ENCODE measurements around the gene FAM217A. TPM values are rescaled to one million over a fixed set of nuclear protein-coding genes. Genes with fewer than 3 reads are reported as not detected.

FAM217A gene
- total RNA-seq, 1 experiment from 2014 or later = not detected

- TF ChIP-seq CTCF (IDR thresholded peaks at IDR 0.05 in 2 of 3, conservative IDR thresholded peaks at IDR 0.05 in 1 of 3; ENCODE audit: borderline replicate concordance in 1 of 3, insufficient read depth in 1 of 3, low read depth in 2 of 3, low read length in 2 of 3) (no peak), SRF (IDR thresholded peaks at IDR 0.05; ENCODE audit: low read depth) (no peak), EZH2phosphoT487 (IDR thresholded peaks at IDR 0.05; ENCODE audit: borderline replicate concordance) (no peak), ZFX (IDR thresholded peaks at IDR 0.05) (no peak), ATF3 (IDR thresholded peaks at IDR 0.05) (no peak), POLR2AphosphoS5 (IDR thresholded peaks at IDR 0.05; ENCODE audit: low read depth, low read length) (no peak), ELF1 (IDR thresholded peaks at IDR 0.05; ENCODE audit: borderline replicate concordance, low read depth) (no peak), TCF7L2 (IDR thresholded peaks at IDR 0.05; ENCODE audit: borderline replicate concordance, extremely low read depth, insufficient read depth, insufficient read length) (no peak), YY1 (IDR thresholded peaks at IDR 0.05; ENCODE audit: extremely low read depth, insufficient replicate concordance, low read depth, low read length) (no peak)
Measured at GRCh38 chr6:4102687-4103244, 23.8 kb upstream of the FAM217A start (continued).

- Histone ChIP-seq H2AFZ (ENCODE audit: low read depth, low read length, poor library complexity, severe bottlenecking) (no peak overlapping the region), H3K9me2 (ENCODE audit: insufficient read depth) (no peaks in the 10 kb centered on the region), H3K79me2 (ENCODE audit: insufficient read depth, low read length) (no peaks in the 10 kb centered on the region), H3K4me3 (replicated peaks in 1 of 2; ENCODE audit: low read depth in 1 of 2, low read length in 2 of 2) (no peak overlapping the region), H3K4me1 (ENCODE audit: control insufficient read depth in 1 of 2, insufficient read depth in 2 of 2, low read length in 2 of 2) (peaks cover 2 to 7% of the 10 kb centered on the region in 2 experiments; a peak in 3 of 4 replicates), H3K36me3 (ENCODE audit: control insufficient read depth in 1 of 2, insufficient read depth in 2 of 2, low read length in 2 of 2) (no peaks in the 10 kb centered on the region), H3K9ac (ENCODE audit: low read length) (no peak overlapping the region), H4K20me1 (ENCODE audit: insufficient read depth) (no peaks in the 10 kb centered on the region), H3K27me3 (ENCODE audit: insufficient read depth, low read length) (no peaks in the 10 kb centered on the region), H3K27ac (ENCODE audit: low read depth, low read length) (no peak overlapping the region), H3K4me2 (ENCODE audit: low read length) (no peak overlapping the region), H3K9me3 (ENCODE audit: control insufficient read depth in 1 of 2, insufficient read depth in 1 of 2, low read depth in 1 of 2, low read length in 2 of 2) (no peaks in the 10 kb centered on the region)
- ChIA-PET RAD21 (ENCODE audit: low non-redundant PET in 1 of 2, low total read pairs in 2 of 2, uncharacterized antibody in 2 of 2, unreplicated experiment in 2 of 2) (no interaction called here), POLR2A (no interaction called here), CTCF (no interaction called here)
- ATAC-seq (no peak), DNase-seq (ENCODE audit: low read depth, low spot score) (no peak)
- TF ChIP-seq TCF7L2 (IDR thresholded peaks at IDR 0.05; ENCODE audit: borderline replicate concordance, extremely low read depth, insufficient read depth, insufficient read length) (no peak), CTCF (IDR thresholded peaks at IDR 0.05 in 2 of 3, conservative IDR thresholded peaks at IDR 0.05 in 1 of 3; ENCODE audit: borderline replicate concordance in 1 of 3, insufficient read depth in 1 of 3, low read depth in 2 of 3, low read length in 2 of 3) (no peak), ZNF274 (IDR thresholded peaks at IDR 0.05; ENCODE audit: low read depth, low read length) (no peak), CBX3 (IDR thresholded peaks at IDR 0.05; ENCODE audit: low read depth) (no peak), RAD21 (IDR thresholded peaks at IDR 0.05; ENCODE audit: low read depth) (no peak), MAX (IDR thresholded peaks at IDR 0.05) (no peak), POLR2AphosphoS5 (IDR thresholded peaks at IDR 0.05; ENCODE audit: low read depth, low read length) (no peak), SRF (IDR thresholded peaks at IDR 0.05; ENCODE audit: low read depth) (no peak), SIN3A (IDR thresholded peaks at IDR 0.05; ENCODE audit: low read depth) (no peak)
- no TSS peak for BruUV-seq (replicated peaks)
- intact Hi-C loops (cut with micrococcal nuclease) = no loop called here
Measured at GRCh38 chr6:4101298-4101697, 22.4 kb upstream of the FAM217A start.
